Measurements from ENCODE around the gene CBS. TPM values are rescaled to one million over a fixed set of nuclear protein-coding genes. Genes with fewer than 3 reads are reported as not detected.
"Not testable (repeated sequence)": the region's sequence is repeated elsewhere in the genome, so short reads cannot be mapped to it uniquely, and the experiment has no call there.

Gene CBS
- total RNA-seq, 1 donor from 2014 or later = 91.1 TPM

DNA sequence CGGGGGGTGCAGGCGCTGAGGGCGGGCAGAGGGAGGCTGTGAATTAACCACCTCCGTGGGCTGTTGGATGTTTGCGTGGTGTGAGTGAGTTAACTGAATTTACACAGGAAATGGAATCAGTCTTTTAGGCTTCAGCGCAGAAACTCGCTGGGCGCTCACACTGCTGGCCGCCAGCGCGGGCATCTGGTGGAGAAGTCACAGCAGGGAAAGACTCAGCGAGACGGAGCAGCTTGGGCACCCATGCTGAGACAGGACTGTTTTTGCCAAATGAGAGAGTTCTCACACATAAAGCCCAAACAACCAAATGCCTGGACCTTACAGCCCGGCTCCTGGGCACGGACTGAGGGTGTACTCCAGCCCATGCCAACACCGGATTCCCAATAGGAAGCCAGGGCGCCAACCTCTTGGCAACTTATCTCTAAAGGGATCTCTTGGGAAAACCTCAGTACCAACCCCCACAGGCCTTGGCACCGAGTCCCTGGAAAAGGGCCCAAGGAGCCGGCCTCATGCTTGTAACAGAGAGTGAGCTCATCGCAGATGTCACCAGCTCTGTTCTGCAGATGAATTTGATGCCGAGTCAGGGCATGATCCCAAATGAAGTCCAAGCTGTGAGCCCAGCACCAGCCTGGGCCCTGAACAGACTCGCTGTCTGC lies 11.2 kb downstream of the CBS start:
- DNase-seq (ENCODE audit: low spot score); H3K4me3 Mint-ChIP-seq (ENCODE audit: unreplicated experiment); H3K27ac Mint-ChIP-seq (ENCODE audit: unreplicated experiment); H3K27me3 Mint-ChIP-seq (ENCODE audit: unreplicated experiment); H3K4me1 Mint-ChIP-seq (ENCODE audit: unreplicated experiment); H3K36me3 Mint-ChIP-seq (ENCODE audit: low read depth, unreplicated experiment); H3K9me3 Mint-ChIP-seq (ENCODE audit: unreplicated experiment): not testable (repeated sequence)

DNA sequence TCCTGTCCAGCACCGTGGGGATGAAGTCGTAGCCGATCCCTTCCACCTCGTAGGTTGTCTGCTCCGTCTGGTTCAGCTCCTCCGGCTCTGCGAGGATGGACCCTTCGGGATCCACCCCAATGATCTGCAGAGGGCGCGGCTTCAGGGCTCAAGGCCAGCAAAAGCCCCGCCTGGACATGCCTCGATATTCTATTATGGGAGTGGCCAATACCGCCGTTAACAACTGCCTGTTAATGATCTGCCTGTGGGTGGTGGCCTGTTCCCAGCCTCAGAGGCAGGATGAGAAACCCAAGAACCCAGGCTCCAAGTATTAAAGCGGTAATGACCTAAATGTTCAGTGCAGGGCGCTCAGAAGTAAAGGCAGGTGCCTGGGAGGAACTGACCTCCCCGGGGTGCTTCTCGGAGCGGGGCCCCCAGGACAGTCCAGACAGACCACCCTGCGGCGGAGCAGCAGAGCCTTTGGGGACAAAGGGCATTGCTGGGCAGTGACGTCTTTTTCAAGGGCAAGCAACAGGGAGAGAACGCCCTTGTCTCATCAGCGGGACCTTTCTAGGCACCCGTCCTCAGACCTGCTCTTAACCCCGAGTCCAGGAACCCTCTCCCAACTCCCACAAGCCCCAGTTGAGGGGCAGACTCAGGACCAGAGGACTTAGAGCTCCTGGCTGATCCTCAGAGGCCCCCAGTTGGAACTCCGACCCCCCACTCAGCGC lies 12.5 kb downstream of the CBS start:
- not testable (repeated sequence) for H3K36me3 Mint-ChIP-seq (ENCODE audit: low read depth, unreplicated experiment); H3K27ac Mint-ChIP-seq (ENCODE audit: unreplicated experiment); H3K4me3 Mint-ChIP-seq (ENCODE audit: unreplicated experiment); H3K9me3 Mint-ChIP-seq (ENCODE audit: unreplicated experiment); H3K27me3 Mint-ChIP-seq (ENCODE audit: unreplicated experiment); DNase-seq (ENCODE audit: low spot score); H3K4me1 Mint-ChIP-seq (ENCODE audit: unreplicated experiment)

DNA sequence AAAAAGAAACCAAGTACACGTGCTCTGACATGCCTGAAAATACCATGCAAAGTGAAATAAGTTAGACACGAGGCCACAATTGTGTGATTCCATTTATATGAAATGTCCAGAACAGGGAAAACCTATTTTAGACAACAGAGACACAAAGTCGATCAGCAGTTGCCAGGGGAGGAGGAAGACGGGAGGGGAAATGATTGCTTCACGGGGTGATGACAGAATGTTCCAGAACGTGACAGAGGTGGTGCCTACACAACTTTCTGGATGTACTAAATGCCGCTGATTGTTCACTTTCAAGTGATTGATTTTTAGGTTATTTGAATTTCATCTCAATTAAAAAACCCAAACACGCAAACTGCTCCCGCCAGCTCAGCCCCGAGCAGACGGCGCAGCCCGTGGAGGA lies 22.5 kb downstream of the CBS start:
- H3K9me3 Mint-ChIP-seq (ENCODE audit: unreplicated experiment); DNase-seq (ENCODE audit: low spot score); H3K36me3 Mint-ChIP-seq (ENCODE audit: low read depth, unreplicated experiment); H3K4me3 Mint-ChIP-seq (ENCODE audit: unreplicated experiment); H3K4me1 Mint-ChIP-seq (ENCODE audit: unreplicated experiment); H3K27ac Mint-ChIP-seq (ENCODE audit: unreplicated experiment); H3K27me3 Mint-ChIP-seq (ENCODE audit: unreplicated experiment): not testable (repeated sequence)

DNA sequence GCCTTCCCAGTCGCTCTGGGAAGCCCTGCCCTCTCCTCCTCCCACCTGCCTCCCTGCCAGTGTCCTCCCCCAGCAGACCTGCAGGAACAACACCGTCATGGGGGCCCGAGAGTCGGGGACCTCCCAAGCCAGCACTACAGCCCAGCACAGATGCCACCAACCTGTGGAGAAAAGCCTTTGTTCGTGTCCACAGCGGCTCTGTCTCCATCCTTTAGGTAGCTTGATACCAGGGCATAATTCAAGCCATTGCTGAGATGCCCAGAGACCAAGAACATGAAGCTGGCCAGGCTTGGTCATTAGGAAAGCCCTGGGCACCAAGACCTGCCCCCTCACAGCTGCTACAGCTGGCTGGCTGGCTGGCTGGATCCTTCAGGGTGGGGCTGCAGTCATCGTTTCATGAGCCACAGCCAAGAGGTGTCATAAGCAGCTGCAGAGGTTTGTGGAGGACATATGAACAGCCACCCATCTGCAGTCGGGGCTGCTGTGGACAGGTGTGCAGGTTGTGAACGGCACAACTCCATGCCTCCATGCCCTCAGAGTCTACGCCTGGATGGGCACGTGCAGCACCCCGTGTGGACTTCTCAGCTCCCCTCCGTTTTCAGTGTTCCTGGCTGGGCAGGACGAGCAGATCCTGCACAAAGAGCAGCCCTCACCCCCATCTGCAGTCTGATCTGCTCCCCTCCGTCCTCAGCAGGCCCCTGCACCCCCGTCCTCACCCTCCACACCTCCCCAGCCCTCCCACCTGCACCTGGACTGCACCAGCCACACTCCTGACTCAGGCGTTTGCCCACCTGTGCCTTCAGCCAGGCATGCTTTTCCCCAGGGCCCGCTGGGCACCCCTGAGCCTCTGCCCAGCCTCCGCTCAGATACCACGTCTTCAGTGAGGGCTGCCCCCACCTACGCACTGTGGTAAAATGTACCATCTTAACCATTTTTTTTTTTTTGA lies 29.5 kb downstream of the CBS start:
- H3K27me3 Mint-ChIP-seq (ENCODE audit: unreplicated experiment); H3K36me3 Mint-ChIP-seq (ENCODE audit: low read depth, unreplicated experiment): not testable (repeated sequence)

DNA sequence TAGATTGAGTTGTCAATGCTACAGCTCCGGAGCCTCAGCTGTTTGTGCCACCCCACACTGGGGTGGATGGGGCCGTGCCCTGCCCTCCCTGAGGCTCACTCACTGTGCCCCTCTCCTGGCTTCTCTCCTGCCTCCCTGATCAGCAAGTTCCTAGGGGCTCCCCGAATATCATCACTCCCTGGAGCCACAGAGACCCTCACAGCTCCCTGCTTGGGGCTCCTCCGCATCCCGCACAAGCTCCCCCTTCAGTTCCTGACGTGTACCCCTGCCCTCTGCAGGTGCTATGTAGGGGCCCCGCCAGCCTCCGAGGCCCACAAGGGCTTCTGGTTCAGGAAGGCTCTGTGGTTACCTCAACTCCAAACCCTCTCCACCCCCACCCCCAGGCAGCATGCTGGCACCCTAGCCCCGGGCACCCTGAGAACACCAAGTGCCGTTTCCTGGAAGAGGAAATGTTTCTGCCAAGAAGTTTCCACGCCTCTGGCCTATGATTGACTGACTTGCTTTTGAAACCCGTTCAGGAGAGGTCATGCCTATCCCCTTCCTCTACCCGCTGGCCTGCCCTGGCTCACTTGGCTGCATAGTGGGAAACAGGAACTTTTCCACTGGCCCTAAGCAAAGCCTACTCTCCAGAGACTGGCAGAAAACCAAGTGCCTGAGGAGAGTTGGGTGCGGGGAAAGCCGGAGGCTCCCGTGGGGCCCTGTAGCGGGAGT lies 30.3 kb downstream of the CBS start:
- not testable (repeated sequence) for DNase-seq (ENCODE audit: low spot score); H3K27me3 Mint-ChIP-seq (ENCODE audit: unreplicated experiment); H3K9me3 Mint-ChIP-seq (ENCODE audit: unreplicated experiment); H3K27ac Mint-ChIP-seq (ENCODE audit: unreplicated experiment); H3K36me3 Mint-ChIP-seq (ENCODE audit: low read depth, unreplicated experiment); H3K4me3 Mint-ChIP-seq (ENCODE audit: unreplicated experiment); H3K4me1 Mint-ChIP-seq (ENCODE audit: unreplicated experiment)

More for the DNA sequence above, 29.5 kb downstream of the CBS start:
- H3K9me3 Mint-ChIP-seq (ENCODE audit: unreplicated experiment); H3K4me3 Mint-ChIP-seq (ENCODE audit: unreplicated experiment); H3K27ac Mint-ChIP-seq (ENCODE audit: unreplicated experiment); H3K4me1 Mint-ChIP-seq (ENCODE audit: unreplicated experiment); DNase-seq (ENCODE audit: low spot score): not testable (repeated sequence)

DNA sequence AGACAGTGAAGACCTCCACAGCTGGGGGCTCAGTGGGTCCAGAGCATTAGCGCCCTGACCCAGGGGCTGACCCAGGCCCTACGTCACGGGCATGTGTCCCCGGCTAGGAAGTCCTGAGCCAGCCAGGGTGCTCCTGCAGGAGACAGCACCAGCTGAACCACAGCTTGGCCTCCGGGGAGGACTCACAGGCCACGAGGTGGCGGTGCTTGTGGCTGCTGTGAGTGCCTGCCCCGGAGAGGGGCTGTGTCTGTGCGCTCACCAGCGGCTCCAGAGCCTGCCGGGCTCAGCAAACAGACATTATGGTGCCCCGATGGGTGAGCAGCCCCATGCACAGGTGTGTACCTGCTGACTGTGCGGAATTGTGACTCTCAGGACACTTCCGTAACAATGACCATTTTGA lies 31.1 kb downstream of the CBS start:
- not testable (repeated sequence) for H3K4me3 Mint-ChIP-seq (ENCODE audit: unreplicated experiment); H3K9me3 Mint-ChIP-seq (ENCODE audit: unreplicated experiment); H3K27me3 Mint-ChIP-seq (ENCODE audit: unreplicated experiment)

DNA sequence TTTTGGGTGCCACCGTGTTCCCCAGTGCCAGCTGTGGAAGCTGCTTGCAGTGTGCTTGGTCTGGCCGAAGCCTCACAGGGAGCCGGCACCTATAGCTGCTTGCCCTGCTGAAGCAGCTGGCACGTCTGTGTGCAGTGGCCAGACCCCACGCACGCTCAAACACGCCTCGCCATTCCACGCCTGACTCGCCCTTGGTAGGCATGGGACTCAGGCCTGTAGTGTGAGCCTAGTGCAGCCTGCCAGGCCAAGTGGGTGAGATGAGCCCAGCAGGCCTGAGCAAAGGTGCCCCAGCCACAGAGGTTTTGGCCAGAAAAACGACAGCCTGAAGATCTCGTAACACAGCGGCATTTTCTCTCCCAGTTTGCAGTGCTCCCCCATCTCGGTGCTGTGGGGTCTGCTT lies 32.3 kb downstream of the CBS start:
- H3K4me1 Mint-ChIP-seq (ENCODE audit: unreplicated experiment); H3K9me3 Mint-ChIP-seq (ENCODE audit: unreplicated experiment); H3K4me3 Mint-ChIP-seq (ENCODE audit: unreplicated experiment); H3K27me3 Mint-ChIP-seq (ENCODE audit: unreplicated experiment); H3K36me3 Mint-ChIP-seq (ENCODE audit: low read depth, unreplicated experiment); DNase-seq (ENCODE audit: low spot score): not testable (repeated sequence)
- H3K27ac Mint-ChIP-seq (ENCODE audit: unreplicated experiment) = peak overlapping the region; percentile 64

More for the DNA sequence above, 31.1 kb downstream of the CBS start:
- H3K4me1 Mint-ChIP-seq (ENCODE audit: unreplicated experiment); DNase-seq (ENCODE audit: low spot score); H3K27ac Mint-ChIP-seq (ENCODE audit: unreplicated experiment); H3K36me3 Mint-ChIP-seq (ENCODE audit: low read depth, unreplicated experiment): not testable (repeated sequence)

DNA sequence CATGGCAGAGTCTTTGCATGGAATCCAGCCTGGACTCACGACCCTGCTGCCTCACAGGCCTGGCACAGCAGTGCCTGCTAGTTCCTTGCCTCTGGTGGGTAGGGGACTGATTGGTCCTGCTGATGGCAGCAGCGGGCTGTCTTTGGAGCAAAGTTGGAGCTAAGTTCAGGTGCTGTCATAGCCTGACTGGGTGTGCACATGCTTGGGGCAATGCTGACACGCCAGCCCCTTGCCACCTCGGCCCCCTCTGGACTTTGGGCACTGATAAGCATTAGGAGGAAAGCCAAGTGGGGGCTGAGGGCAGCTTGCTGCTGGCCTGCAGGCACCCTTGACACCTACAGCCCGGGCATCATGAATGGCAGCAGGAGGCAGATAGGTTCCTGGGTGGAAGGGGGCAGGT lies 33.5 kb downstream of the CBS start:
- not testable (repeated sequence) for H3K36me3 Mint-ChIP-seq (ENCODE audit: low read depth, unreplicated experiment); H3K27me3 Mint-ChIP-seq (ENCODE audit: unreplicated experiment); H3K27ac Mint-ChIP-seq (ENCODE audit: unreplicated experiment); H3K4me3 Mint-ChIP-seq (ENCODE audit: unreplicated experiment); H3K9me3 Mint-ChIP-seq (ENCODE audit: unreplicated experiment); H3K4me1 Mint-ChIP-seq (ENCODE audit: unreplicated experiment); DNase-seq (ENCODE audit: low spot score)

DNA sequence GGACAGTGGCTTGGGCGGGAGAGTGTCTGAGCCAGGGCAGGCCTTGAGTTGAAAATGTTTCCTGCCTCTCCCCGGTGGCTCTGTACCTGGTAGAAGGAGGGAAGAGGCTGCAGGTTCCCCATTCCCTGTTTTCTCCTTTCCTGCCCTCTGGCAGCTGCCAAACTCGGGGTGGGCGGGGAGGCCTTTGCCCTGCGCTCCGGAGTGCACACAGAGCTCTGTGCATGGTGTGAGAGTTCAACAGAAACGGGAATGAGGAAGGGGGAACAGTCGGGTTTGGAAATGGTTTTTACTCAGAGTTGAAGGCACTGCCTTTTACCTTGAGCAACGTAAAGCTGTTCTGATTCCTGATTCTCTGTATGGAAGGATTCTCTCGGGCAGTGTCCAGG lies 37.0 kb downstream of the CBS start:
- not testable (repeated sequence) for H3K9me3 Mint-ChIP-seq (ENCODE audit: unreplicated experiment); H3K4me1 Mint-ChIP-seq (ENCODE audit: unreplicated experiment); H3K36me3 Mint-ChIP-seq (ENCODE audit: low read depth, unreplicated experiment); H3K27me3 Mint-ChIP-seq (ENCODE audit: unreplicated experiment); H3K27ac Mint-ChIP-seq (ENCODE audit: unreplicated experiment); H3K4me3 Mint-ChIP-seq (ENCODE audit: unreplicated experiment); DNase-seq (ENCODE audit: low spot score)

DNA sequence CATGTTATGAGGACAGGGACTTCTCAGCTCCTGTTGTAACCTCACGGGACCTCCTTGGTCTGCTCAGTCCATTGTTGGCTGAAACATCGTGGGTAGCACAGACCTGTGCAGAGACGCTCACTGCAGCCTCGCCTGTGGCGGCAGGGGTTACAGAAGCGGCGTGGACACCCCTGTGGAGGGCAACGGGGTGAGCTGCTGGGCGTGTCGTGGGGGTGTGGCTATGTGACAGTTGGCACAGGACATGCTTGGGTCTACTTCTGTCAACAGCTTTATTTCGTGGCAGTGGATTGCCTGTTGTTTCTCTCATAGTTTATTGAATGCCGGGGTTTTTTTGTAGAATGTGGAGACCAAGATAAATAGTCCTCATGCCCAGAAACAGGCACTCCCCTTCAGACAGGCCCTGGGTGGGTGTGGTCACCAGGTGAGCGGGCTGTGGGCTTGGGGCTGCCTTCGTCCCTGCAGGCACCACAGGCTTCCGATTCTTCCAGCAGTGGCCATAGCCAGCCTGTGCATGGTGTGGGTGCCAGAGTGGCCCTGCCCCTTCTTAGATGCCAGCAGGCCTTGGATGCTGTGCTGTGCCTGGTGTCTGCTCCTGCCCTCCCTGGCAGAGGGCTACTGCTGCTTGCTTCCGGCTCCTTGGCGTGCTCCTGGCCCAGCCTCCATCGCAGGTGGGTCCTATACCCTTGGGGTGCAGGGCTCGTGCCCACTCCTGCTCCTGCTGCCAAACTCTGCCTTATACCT lies 37.5 kb downstream of the CBS start:
- not testable (repeated sequence) for H3K9me3 Mint-ChIP-seq (ENCODE audit: unreplicated experiment); H3K36me3 Mint-ChIP-seq (ENCODE audit: low read depth, unreplicated experiment); H3K27me3 Mint-ChIP-seq (ENCODE audit: unreplicated experiment); H3K4me1 Mint-ChIP-seq (ENCODE audit: unreplicated experiment); H3K27ac Mint-ChIP-seq (ENCODE audit: unreplicated experiment); DNase-seq (ENCODE audit: low spot score); H3K4me3 Mint-ChIP-seq (ENCODE audit: unreplicated experiment)

DNA sequence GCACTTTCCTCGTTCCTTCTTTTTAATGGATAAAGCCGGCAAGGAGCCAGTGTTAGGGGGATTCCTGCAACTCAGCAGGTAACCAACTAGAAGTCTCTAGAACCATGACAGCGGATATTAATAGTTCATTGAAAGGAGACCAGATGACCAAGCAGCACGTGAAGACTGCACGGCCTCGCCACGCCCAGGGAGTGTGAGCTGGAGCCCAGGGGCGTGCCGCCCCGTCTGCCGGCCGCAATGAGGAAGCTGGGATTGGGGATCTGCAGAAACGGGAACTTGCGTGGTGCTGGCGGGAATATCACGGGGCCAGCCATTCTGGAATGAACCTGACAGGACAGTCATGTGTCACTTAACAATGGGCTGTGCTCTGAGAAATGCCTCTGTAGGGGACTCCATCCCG lies 38.7 kb downstream of the CBS start:
- not testable (repeated sequence) for H3K27ac Mint-ChIP-seq (ENCODE audit: unreplicated experiment); H3K36me3 Mint-ChIP-seq (ENCODE audit: low read depth, unreplicated experiment); H3K27me3 Mint-ChIP-seq (ENCODE audit: unreplicated experiment); H3K9me3 Mint-ChIP-seq (ENCODE audit: unreplicated experiment); H3K4me1 Mint-ChIP-seq (ENCODE audit: unreplicated experiment); H3K4me3 Mint-ChIP-seq (ENCODE audit: unreplicated experiment); DNase-seq (ENCODE audit: low spot score)

Measured in endothelial cell (in vitro differentiated cells).